IMR-90 (cell line): ENCODE measurements around the gene PRKAR1B. TPM values are rescaled to one million over a fixed set of nuclear protein-coding genes. Genes with fewer than 3 reads are reported as not detected.

ENCODE experiments used
- ATAC-seq: fragments of 200-7000 bp; cut with Tn5 transposase; 2 replicates; pipeline ENCODE4 v1.9.1; 2020; ENCODE audit warnings: low read depth, mild to moderate bottlenecking, moderate library complexity
- BruUV-seq: library from RNA; stranded (reverse); fragments of 400-500 nt; replicated peaks from 2 replicates; lab custom pipeline; 2021; lab: Mats Ljungman, UMichigan
- CTCF ChIA-PET: fragments of 300-600 bp; formaldehyde crosslinking; extraction: SDS; loops from one replicate; lab custom pipeline; 2021; ENCODE audit warnings: antibody characterized with exemption; lab: Yijun Ruan, JAX
- POLR2A ChIA-PET: fragments of 300-600 bp; sonication (Branson Sonifier 250); formaldehyde crosslinking; loops from one replicate; lab custom pipeline; 2022; ENCODE audit warnings: antibody characterized with exemption; ENCODE audit not compliant: unreplicated experiment; lab: Charles Lee
- DNase-seq: peaks from one replicate; pipeline ENCODE4 v3.0.0; 2013
- H2AFZ ChIP-seq: replicated peaks from 2 replicates; pipeline ENCODE3; 2013; ENCODE audit warnings: low read length, mild to moderate bottlenecking; ENCODE audit not compliant: poor library complexity
- H2AK5ac ChIP-seq: 2 replicates; pipeline ENCODE4 v1.6.1; 2013; ENCODE audit warnings: low read depth, low read length, inconsistent platforms
- H2AK9ac ChIP-seq: replicated peaks from 2 replicates; pipeline ENCODE3; 2013; ENCODE audit warnings: mild to moderate bottlenecking, low read depth, low read length, moderate library complexity; ENCODE audit not compliant: poor library complexity
- H2BK120ac ChIP-seq: 2 replicates; pipeline ENCODE4 v1.6.1; 2013; ENCODE audit warnings: low read depth, low read length, inconsistent platforms
- H2BK15ac ChIP-seq: 3 replicates; pipeline ENCODE4 v1.6.1; 2013; ENCODE audit warnings: low read depth, low read length, inconsistent platforms
- H2BK20ac ChIP-seq: 2 replicates; pipeline ENCODE4 v1.6.1; 2013; ENCODE audit warnings: low read depth, mild to moderate bottlenecking, inconsistent platforms, low read length, moderate library complexity
- H2BK5ac ChIP-seq: 2 replicates; pipeline ENCODE4 v1.6.1; 2013; ENCODE audit warnings: mild to moderate bottlenecking, low read depth, low read length, inconsistent platforms; ENCODE audit not compliant: poor library complexity, severe bottlenecking
- H3K14ac ChIP-seq: replicated peaks from 2 replicates; pipeline ENCODE4 v1.6.1; 2013; ENCODE audit warnings: low read depth, low read length, inconsistent platforms
- H3K18ac ChIP-seq: 2 replicates; pipeline ENCODE4 v1.6.1; 2013; ENCODE audit warnings: low read depth, low read length, control low read depth
- H3K23ac ChIP-seq: 2 replicates; pipeline ENCODE4 v1.6.1; 2013; ENCODE audit warnings: low read depth, low read length, inconsistent platforms
- H3K27ac ChIP-seq: 2 replicates; pipeline ENCODE4 v1.5.1; 2013; ENCODE audit warnings: mild to moderate bottlenecking, control low read depth, low read length; ENCODE audit not compliant: insufficient read depth
- H3K27me3 ChIP-seq: 2 replicates; pipeline ENCODE4 v1.6.1; 2013; ENCODE audit warnings: low read length; ENCODE audit not compliant: control insufficient read depth, insufficient read depth
- H3K36me3 ChIP-seq: 2 replicates; pipeline ENCODE4 v1.6.1; 2013; ENCODE audit warnings: low read length, mixed read lengths; ENCODE audit not compliant: control insufficient read depth, insufficient read depth
- H3K4ac ChIP-seq: 2 replicates; pipeline ENCODE4 v1.6.1; 2013; ENCODE audit warnings: low read depth, low read length, inconsistent platforms
- H3K4me1 ChIP-seq: 2 replicates; pipeline ENCODE4 v1.6.1; 2013; ENCODE audit warnings: low read length, mixed read lengths; ENCODE audit not compliant: control insufficient read depth, insufficient read depth
- H3K4me2 ChIP-seq: 2 replicates; pipeline ENCODE4 v1.6.1; 2013; ENCODE audit warnings: low read depth, mild to moderate bottlenecking, control low read depth, low read length, moderate library complexity
- H3K4me3 ChIP-seq: 2 replicates; pipeline ENCODE4 v1.5.1; 2013; ENCODE audit warnings: low read depth, mild to moderate bottlenecking, control low read depth, low read length, moderate library complexity; ENCODE audit not compliant: insufficient read depth
- H3K56ac ChIP-seq: 2 replicates; pipeline ENCODE4 v1.6.1; 2013; ENCODE audit warnings: low read length, inconsistent platforms; ENCODE audit not compliant: insufficient read depth; ENCODE audit errors: extremely low read depth
- H3K79me1 ChIP-seq, 2 experiments: 2 replicates each; pipeline ENCODE4 v1.6.1; 2013; ENCODE audit warnings: low read length in 2 of 2, inconsistent platforms in 1 of 2, low read depth in 1 of 2
- H3K9ac ChIP-seq: 2 replicates; pipeline ENCODE4 v1.6.1; 2013; ENCODE audit warnings: low read depth, low read length, control low read depth
- H3K9me1 ChIP-seq: 2 replicates; pipeline ENCODE4 v1.6.1; 2013; ENCODE audit warnings: low read length, inconsistent platforms; ENCODE audit not compliant: insufficient read depth
- H3K9me3 ChIP-seq: 2 replicates; pipeline ENCODE4 v1.6.1; 2013; ENCODE audit warnings: low read length; ENCODE audit not compliant: control insufficient read depth, insufficient read depth
- H4K20me1 ChIP-seq: 2 replicates; pipeline ENCODE4 v1.6.1; 2013; ENCODE audit warnings: low read length, inconsistent platforms; ENCODE audit not compliant: insufficient read depth
- H4K5ac ChIP-seq: 2 replicates; pipeline ENCODE4 v1.6.1; 2013; ENCODE audit warnings: mild to moderate bottlenecking, low read depth, low read length, control low read depth
- H4K8ac ChIP-seq, 2 experiments: 2 replicates each; pipeline ENCODE4 v1.6.1; 2013; ENCODE audit warnings: low read depth in 2 of 2, low read length in 2 of 2, control low read depth in 1 of 2, inconsistent platforms in 1 of 2
- H4K91ac ChIP-seq: 2 replicates; pipeline ENCODE4 v1.6.1; 2013; ENCODE audit warnings: low read depth, low read length, inconsistent platforms; ENCODE audit not compliant: insufficient read depth
- BHLHE40 ChIP-seq: fragments of 150-350 bp; IDR thresholded peaks from 2 replicates; pipeline ENCODE4 v1.6.1; 2016; ENCODE audit warnings: mild to moderate bottlenecking, low read depth, low read length
- MXI1 ChIP-seq: IDR thresholded peaks from 2 replicates; pipeline ENCODE4 v1.6.1; 2012; ENCODE audit warnings: low read depth, mild to moderate bottlenecking, low read length, moderate library complexity, borderline replicate concordance
- NFE2L2 ChIP-seq: fragments of 150-350 bp; IDR thresholded peaks from 2 replicates; pipeline ENCODE4 v1.6.1; 2016; ENCODE audit warnings: low read depth, mild to moderate bottlenecking, low read length
- RAD21 ChIP-seq: IDR thresholded peaks from 2 replicates; pipeline ENCODE4 v1.6.1; 2012; ENCODE audit warnings: low read length, improper control_type of control experiment
- WGBS, 2 experiments: methylation state at CpG; one replicate each; pipeline versions ENCODE4 v1.1.5 to v1.1.7; 2013; ENCODE audit warnings: missing lambda C conversion rate in 2 of 2; ENCODE audit not compliant: insufficient read length in 1 of 2; ENCODE audit errors: extremely low coverage in 2 of 2; 5-methylcytosine and 5-hydroxymethylcytosine counted together
- dilution Hi-C: fragments of 300-500 bp; cut with HindIII; formaldehyde crosslinking; loops from one replicate; pipeline ENCODE4 v1.14.3; 2018; ENCODE audit warnings: low sequenced_read_pairs; ENCODE audit not compliant: unreplicated experiment
- in situ Hi-C: fragments of 300-500 bp; cut with MboI; formaldehyde crosslinking; loops from 3 replicates; pipeline ENCODE4 v1.14.3; 2019; ENCODE audit warnings: low sequenced_read_pairs, inconsistent platforms, mixed read lengths
- intact Hi-C: fragments of 100-400 bp; cut with micrococcal nuclease; formaldehyde crosslinking; loops from 2 replicates; pipeline ENCODE4 v1.10.0; 2022
- polyA plus RNA-seq, 3 experiments: library from polyadenylated mRNA; depleted of rRNA; stranded (reverse); fragments of >200 nt; gene quantifications; 2 replicates each; pipeline ENCODE4 v1.2.3, GENCODE V29; 2012; ENCODE audit warnings: low replicate concordance in 1 of 3
- total RNA-seq: library from RNA; depleted of rRNA; stranded (reverse); fragments of >200 nt; gene quantifications from 2 replicates; pipeline ENCODE4 v1.2.3, GENCODE V29; 2012
- TF ChIP-seq, protein P1 (sequence below): conservative IDR thresholded peaks from 2 replicates; pipeline ENCODE4 v1.5.1; 2012; ENCODE audit warnings: mild to moderate bottlenecking, low read depth, low read length, improper control_type of control experiment

Gene PRKAR1B
- total and polyA plus RNA-seq, 2 of the 4 experiments (the other 2 are of a cell fraction): 15.2 to 20.2 TPM

DNA sequence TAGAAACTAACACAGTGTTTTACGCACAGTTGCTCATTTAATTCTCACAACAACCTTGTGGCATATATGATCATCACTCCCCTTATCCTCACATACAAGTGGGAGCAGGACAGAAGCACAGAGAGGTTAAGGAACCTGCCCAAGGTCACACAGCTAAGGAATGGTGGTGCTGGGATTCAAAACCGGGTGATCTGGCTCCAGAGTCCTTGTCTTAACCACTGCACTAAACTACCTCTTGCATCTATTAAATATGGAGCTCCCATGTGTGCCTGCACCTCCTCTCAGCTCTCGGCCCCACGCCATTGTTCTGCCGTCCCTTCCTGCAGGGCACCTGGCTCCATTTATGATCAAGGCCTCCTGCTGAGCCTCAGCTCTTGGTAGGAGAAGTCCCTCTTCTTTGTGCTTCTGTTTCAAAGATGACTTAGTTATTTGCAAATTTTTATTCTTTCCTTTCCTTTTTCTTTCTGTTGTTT is 107.7 kb downstream of the PRKAR1B start:
- Histone ChIP-seq H3K4me3 (no peak overlapping the region), H2BK5ac (no peak overlapping the region), H3K4me2 (no peak overlapping the region), H3K36me3 (no peaks in the 10 kb centered on the region), H3K9ac (no peak overlapping the region), H4K8ac (no peak overlapping the region), H3K56ac (no peak overlapping the region), H2AFZ (no peak overlapping the region), H3K79me1 (no peaks in the 10 kb centered on the region), H3K9me3 (peaks cover 8% of the 10 kb centered on the region), H2BK120ac (no peak overlapping the region), H4K20me1 (no peaks in the 10 kb centered on the region), H3K27me3 (no peaks in the 10 kb centered on the region), H3K9me1 (no peaks in the 10 kb centered on the region), H3K23ac (no peak overlapping the region), H3K4ac (no peak overlapping the region), H3K14ac (no peak overlapping the region), H2BK20ac (no peak overlapping the region), H4K91ac (no peak overlapping the region), H4K5ac (no peak overlapping the region), H2AK9ac (no peak overlapping the region), H2AK5ac (no peak overlapping the region), H2BK15ac (no peak overlapping the region), H3K27ac (no peak overlapping the region), H3K18ac (no peak overlapping the region), H3K4me1 (no peaks in the 10 kb centered on the region)
- DNase-seq (no peak), ATAC-seq (no peak)
- CTCF ChIA-PET: interaction anchor here (0.7 kb wide), 1 partner anchor 11 kb away, joined by 3 read pairs; no protein-coding TSS in a partner anchor
- in situ Hi-C loops (no loop called here), intact Hi-C loops (no loop called here), dilution Hi-C loops (no loop called here)
- TF ChIP-seq BHLHE40 (no peak), MXI1 (no peak), NFE2L2 (no peak), RAD21 (no peak)
- TF ChIP-seq, protein P1, sequence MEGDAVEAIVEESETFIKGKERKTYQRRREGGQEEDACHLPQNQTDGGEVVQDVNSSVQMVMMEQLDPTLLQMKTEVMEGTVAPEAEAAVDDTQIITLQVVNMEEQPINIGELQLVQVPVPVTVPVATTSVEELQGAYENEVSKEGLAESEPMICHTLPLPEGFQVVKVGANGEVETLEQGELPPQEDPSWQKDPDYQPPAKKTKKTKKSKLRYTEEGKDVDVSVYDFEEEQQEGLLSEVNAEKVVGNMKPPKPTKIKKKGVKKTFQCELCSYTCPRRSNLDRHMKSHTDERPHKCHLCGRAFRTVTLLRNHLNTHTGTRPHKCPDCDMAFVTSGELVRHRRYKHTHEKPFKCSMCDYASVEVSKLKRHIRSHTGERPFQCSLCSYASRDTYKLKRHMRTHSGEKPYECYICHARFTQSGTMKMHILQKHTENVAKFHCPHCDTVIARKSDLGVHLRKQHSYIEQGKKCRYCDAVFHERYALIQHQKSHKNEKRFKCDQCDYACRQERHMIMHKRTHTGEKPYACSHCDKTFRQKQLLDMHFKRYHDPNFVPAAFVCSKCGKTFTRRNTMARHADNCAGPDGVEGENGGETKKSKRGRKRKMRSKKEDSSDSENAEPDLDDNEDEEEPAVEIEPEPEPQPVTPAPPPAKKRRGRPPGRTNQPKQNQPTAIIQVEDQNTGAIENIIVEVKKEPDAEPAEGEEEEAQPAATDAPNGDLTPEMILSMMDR: no peak
- no CpG with 5 or more reads among the region's 5 CpGs for WGBS, 2 experiments
- POLR2A ChIA-PET: no interaction called here
- no TSS peak for BruUV-seq
